Measurements from ENCODE around the gene TMEM163. TPM values are rescaled to one million over a fixed set of nuclear protein-coding genes. Genes with fewer than 3 reads are reported as not detected.

TMEM163 gene
- total RNA-seq, 2 experiments from 2014 or later: 0.12 TPM; not detected in 1

DNA sequence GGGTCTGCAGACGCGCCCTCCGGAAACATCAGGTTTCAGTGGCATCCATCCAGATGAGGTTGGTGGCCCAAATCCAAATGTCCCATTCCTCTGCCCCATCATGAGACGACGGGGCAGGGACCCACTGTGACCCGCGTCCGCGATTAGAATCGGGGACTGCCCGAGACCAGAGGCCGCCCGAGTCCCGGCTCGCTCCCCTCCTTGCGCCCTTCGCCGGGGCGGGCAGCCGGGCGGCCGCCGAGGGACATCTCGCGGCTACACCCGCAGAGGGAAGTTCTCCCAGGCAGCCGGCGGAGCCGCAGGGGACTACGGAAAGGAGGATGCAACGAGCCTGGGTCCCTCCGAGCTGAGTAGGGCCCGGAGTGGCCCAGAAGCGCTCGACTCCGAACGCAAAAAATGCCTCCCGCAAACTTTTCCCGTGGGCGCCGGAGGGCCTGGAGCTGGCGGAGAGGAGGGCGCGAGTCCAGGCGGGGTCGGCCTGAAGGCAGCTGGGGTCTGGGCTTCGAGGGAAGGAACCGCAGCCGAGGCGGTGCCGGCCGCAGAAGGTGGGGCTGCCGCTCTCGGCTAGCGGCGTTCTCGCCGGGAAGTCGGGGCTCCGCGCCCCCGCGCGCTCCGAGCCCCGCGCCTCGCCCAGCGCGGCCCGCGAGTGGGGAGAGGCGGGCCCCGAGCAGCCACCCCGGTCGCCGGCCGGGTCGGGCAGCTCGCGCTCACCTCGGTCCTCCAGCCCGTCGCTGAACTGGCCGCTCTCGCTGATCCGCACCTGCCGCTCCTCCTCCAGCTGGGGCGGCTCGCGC lies 580 bp downstream of the TMEM163 start:
- ChIA-PET CTCF (interaction anchor here (1.5 kb wide), 1 partner anchor 267 kb away, joined by 3 read pairs; no protein-coding TSS in a partner anchor), POLR2A (no interaction called here)
- intact Hi-C loops (cut with micrococcal nuclease): no loop called here
- no peak for DNase-seq
- H3K36me3 Mint-ChIP-seq: no peaks in the 10 kb centered on the region
- H3K9me3 Mint-ChIP-seq: no peaks in the 10 kb centered on the region
- peak overlapping the region; percentile 63 for H3K4me3 Mint-ChIP-seq
- peaks cover 46% of the 10 kb centered on the region for H3K27me3 Mint-ChIP-seq
- H3K27ac Mint-ChIP-seq: no peak overlapping the region
- peaks cover 21% of the 10 kb centered on the region for H3K4me1 Mint-ChIP-seq (ENCODE audit: low read depth)

DNA sequence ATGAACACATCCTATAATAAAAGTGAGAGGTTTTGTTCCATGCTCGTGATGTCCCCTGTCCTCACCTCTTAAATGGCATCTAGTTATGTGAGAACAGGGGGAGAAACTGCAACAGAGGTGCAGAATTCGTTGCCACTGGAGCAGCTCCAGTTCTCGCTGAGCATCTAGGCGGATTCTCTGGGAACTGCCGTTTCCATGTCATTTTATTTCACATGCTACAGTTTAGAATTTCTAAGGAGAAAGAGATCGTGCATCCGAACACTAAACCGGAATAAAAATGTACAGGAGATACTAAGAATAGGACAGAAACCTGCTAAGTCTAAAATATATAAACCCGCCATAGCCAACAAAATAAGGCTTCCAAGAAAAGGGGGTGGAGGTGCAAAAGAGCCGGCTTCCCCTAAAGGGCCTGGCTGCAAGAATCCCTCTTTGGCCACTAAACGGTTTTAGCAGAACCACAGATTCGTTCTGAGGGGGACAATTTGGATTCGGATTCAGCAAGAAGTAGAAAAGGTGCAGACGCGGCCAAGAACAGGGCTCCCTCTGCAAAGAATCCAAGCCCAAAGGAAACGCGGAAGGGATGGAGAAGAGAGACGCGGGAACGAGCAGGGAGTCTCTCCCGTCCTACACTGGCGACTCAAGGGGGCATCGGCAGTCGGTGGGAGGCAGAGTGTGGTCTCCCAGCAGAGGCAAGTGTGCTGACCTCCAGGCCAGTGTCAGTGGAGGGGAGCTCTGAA lies 1.3 kb downstream of the TMEM163 start:
- no peaks in the 10 kb centered on the region for H3K9me3 Mint-ChIP-seq
- ChIA-PET POLR2A (no interaction called here), CTCF (interaction anchor here (1.5 kb wide), 1 partner anchor 266 kb away, joined by 3 read pairs; no protein-coding TSS in a partner anchor)
- H3K36me3 Mint-ChIP-seq: no peaks in the 10 kb centered on the region
- peaks cover 47% of the 10 kb centered on the region for H3K27me3 Mint-ChIP-seq
- H3K27ac Mint-ChIP-seq: no peak overlapping the region
- peaks cover 25% of the 10 kb centered on the region for H3K4me1 Mint-ChIP-seq (ENCODE audit: low read depth)
- peak overlapping the region; percentile 32 for H3K4me3 Mint-ChIP-seq
- no peak for DNase-seq
- intact Hi-C loops (cut with micrococcal nuclease): no loop called here

DNA sequence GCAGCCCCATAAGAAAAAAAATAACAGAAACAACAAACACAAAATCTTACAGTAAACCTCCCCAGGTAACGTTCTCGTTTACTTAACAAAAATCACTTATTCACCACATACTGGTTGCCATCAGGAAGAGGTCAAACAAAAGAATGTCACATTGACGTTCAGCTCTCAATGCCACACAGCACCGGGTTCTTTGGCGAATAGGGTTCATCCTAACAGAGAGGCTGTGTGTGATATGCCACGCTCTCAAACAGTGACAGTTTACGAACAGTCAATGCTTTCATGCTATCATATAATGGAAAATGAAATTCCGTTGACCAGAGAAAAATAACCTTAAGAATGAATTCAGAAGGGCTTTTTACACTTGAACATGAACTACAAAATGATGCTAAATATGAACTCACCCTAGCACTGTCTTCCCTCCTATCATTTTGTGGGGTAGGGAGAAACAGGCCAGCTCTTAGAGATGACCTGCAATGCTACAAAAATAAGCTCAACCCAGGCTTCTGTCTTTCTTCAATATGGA lies 2.0 kb downstream of the TMEM163 start:
- H3K4me1 Mint-ChIP-seq (ENCODE audit: low read depth): peaks cover 25% of the 10 kb centered on the region
- ChIA-PET POLR2A (no interaction called here), CTCF (interaction anchor here (0.7 kb wide), 1 partner anchor 266 kb away, joined by 3 read pairs; no protein-coding TSS in a partner anchor)
- no peaks in the 10 kb centered on the region for H3K36me3 Mint-ChIP-seq
- no peak overlapping the region for H3K4me3 Mint-ChIP-seq
- intact Hi-C loops (cut with micrococcal nuclease): no loop called here
- no peak overlapping the region for H3K27ac Mint-ChIP-seq
- H3K9me3 Mint-ChIP-seq: no peaks in the 10 kb centered on the region
- DNase-seq: no peak
- peaks cover 48% of the 10 kb centered on the region for H3K27me3 Mint-ChIP-seq

DNA sequence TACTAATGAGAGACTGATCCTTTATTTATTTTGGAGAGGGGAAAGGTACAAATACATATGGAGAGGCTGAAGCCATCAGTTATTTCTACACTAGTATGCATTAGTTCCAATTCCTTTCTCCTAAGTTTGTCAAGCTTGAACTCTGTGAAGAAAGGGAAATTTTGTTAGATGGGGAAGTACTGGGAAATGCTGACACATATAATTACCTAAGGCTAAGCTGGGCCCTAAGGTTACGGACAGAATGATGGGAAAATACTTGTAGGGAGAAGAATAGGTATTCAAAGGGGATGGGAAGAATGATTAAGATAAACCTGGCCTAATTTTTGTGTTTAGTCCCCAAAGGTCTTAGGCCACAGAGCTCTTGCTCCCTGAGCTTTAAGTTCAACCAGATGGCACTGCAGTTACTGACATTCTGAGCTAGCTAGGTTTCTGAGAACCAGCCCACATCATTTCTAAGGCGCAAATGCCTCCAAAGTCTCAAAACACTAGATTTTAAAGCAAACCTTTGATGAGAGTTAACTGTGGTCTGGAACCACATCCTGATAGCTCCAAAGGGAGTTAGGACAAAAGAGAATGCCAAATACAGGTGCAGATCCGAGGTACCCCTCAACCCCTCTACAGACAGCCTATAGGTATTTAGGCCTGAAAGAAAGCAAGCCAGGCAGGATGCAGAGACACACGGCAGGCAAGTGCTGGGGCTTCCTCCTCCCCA lies 2.7 kb downstream of the TMEM163 start:
- Mint-ChIP-seq H3K4me1 (ENCODE audit: low read depth) (peaks cover 25% of the 10 kb centered on the region), H3K9me3 (no peaks in the 10 kb centered on the region), H3K4me3 (no peak overlapping the region), H3K36me3 (no peaks in the 10 kb centered on the region), H3K27me3 (peaks cover 44% of the 10 kb centered on the region), H3K27ac (no peak overlapping the region)
- POLR2A ChIA-PET: no interaction called here
- DNase-seq: no peak
- intact Hi-C loops (cut with micrococcal nuclease): loop anchor here (2.0 kb wide), 1 partner anchor 47 kb away; no protein-coding TSS in a partner anchor
- CTCF ChIA-PET: interaction anchor here (0.7 kb wide), 1 partner anchor 265 kb away, joined by 3 read pairs; no protein-coding TSS in a partner anchor

DNA sequence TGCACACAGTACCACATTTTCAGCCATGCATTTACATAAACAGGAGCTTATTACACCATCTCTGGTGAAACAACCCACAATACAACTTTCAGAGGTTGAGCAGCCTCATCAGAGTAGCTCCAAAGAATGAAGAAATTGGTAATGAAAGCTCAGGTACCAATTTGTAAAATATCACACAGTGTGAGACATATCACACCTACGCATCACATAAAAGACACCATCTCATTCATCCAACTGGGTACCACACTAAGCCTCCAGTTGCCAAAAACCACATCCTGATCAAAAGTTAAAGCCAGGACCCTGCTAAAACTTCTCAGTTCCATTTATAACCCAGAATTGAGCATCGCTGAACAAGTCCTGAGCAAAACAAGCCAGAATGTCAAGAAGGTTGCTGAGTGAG lies 4.6 kb downstream of the TMEM163 start:
- Mint-ChIP-seq H3K27me3 (peaks cover 30% of the 10 kb centered on the region), H3K4me3 (no peak overlapping the region), H3K4me1 (ENCODE audit: low read depth) (peaks cover 23% of the 10 kb centered on the region), H3K9me3 (no peaks in the 10 kb centered on the region), H3K27ac (no peak overlapping the region), H3K36me3 (no peaks in the 10 kb centered on the region)
- intact Hi-C loops (cut with micrococcal nuclease): loop anchor here (1.0 to 2.0 kb wide), 3 partner anchors 31 to 204 kb away; partner anchors contain the start of gene CCNT2
- DNase-seq: no peak
- ChIA-PET CTCF (interaction anchor here (1.2 to 1.4 kb wide), 3 partner anchors 33 to 45 kb away, joined by 3 to 4 read pairs (median 3); no protein-coding TSS in a partner anchor), POLR2A (interaction anchor here (0.9 to 1.0 kb wide), 2 partner anchors 45 to 49 kb away, joined by 3 read pairs; no protein-coding TSS in a partner anchor)

DNA sequence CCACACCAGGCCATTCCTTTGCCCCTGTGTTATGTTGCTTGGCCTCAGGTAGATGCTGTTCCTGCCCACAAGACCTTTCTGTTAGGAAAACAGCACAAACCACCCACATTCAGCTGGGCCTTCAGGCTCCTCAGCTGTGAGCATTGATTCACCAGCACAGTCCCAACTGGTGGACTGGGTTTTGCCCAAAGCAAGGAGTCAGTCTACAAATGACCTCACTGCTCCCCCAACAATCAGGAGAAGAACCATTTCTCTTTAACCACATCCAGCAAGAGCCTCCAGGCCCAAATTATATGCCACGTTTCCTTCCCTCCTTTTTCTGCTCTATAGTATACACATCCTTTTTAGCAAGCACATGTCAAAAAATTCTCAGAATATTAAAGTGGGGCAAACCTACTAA lies 5.2 kb downstream of the TMEM163 start:
- Mint-ChIP-seq H3K4me1 (ENCODE audit: low read depth) (peaks cover 23% of the 10 kb centered on the region), H3K36me3 (no peaks in the 10 kb centered on the region), H3K4me3 (no peak overlapping the region), H3K27me3 (peaks cover 33% of the 10 kb centered on the region), H3K27ac (no peak overlapping the region), H3K9me3 (no peaks in the 10 kb centered on the region)
- DNase-seq: no peak
- intact Hi-C loops (cut with micrococcal nuclease): loop anchor here (1.0 to 2.0 kb wide), 3 partner anchors 30 to 205 kb away; partner anchors contain the start of gene CCNT2
- POLR2A ChIA-PET: interaction anchor here (1.0 kb wide), 1 partner anchor 45 kb away, joined by 3 read pairs; no protein-coding TSS in a partner anchor
- CTCF ChIA-PET: interaction anchor here (0.6 to 1.4 kb wide), 5 partner anchors 33 to 1443 kb away, joined by 3 to 4 read pairs (median 3); no protein-coding TSS in a partner anchor

DNA sequence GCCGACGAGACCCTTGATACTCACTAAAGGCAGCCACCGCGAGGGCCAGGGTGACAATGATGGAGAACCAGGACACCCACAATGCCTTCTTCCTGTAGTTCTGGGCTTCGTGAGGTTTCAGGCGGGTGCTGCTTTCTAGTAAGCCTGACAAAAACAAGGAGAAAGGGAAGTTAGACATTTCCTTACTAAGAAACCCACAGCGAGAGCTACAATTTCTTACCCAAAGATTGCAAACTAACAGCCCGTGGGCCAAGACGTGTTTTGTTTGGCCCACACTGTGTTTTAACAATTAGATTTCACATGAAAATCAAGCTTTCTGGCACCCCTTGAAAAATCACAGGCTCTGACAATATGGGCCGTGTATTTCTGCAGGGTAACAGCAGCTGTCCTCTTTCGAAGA lies 5.6 kb downstream of the TMEM163 start:
- ChIA-PET CTCF (interaction anchor here (0.6 to 1.3 kb wide), 3 partner anchors 42 to 1444 kb away, joined by 3 to 4 read pairs (median 4); no protein-coding TSS in a partner anchor), POLR2A (no interaction called here)
- Mint-ChIP-seq H3K27ac (no peak overlapping the region), H3K9me3 (no peaks in the 10 kb centered on the region), H3K27me3 (peaks cover 33% of the 10 kb centered on the region), H3K36me3 (no peaks in the 10 kb centered on the region), H3K4me1 (ENCODE audit: low read depth) (peaks cover 23% of the 10 kb centered on the region), H3K4me3 (no peak overlapping the region)
- no peak for DNase-seq
- intact Hi-C loops (cut with micrococcal nuclease): no loop called here

DNA sequence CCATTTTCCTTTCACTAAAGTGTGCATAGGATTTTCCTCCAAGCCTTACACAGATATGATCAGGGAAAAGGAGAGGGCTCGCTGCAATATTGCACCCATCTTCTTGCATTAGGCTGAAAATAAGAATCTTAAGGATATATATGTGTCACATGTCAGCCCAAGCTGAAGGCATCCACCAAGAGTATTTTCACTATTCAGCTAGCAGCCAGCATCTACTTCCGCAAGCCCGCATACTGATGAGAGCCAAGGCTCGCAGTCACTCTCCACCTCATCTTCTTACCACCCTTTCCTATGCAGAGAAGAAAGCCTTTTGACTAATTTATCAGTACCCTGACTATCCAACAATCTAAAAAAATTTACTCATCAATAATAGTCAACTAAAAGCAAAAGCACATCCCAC lies 6.1 kb downstream of the TMEM163 start:
- ChIA-PET POLR2A (interaction anchor here (0.6 kb wide), 1 partner anchor 174 kb away, joined by 3 read pairs; no protein-coding TSS in a partner anchor), CTCF (interaction anchor here (0.6 kb wide), 1 partner anchor 1444 kb away, joined by 4 read pairs; no protein-coding TSS in a partner anchor)
- peaks cover 34% of the 10 kb centered on the region for H3K27me3 Mint-ChIP-seq
- DNase-seq: no peak
- H3K36me3 Mint-ChIP-seq: no peaks in the 10 kb centered on the region
- no peak overlapping the region for H3K27ac Mint-ChIP-seq
- no peaks in the 10 kb centered on the region for H3K9me3 Mint-ChIP-seq
- intact Hi-C loops (cut with micrococcal nuclease): no loop called here
- no peak overlapping the region for H3K4me3 Mint-ChIP-seq
- H3K4me1 Mint-ChIP-seq (ENCODE audit: low read depth): peaks cover 22% of the 10 kb centered on the region

DNA sequence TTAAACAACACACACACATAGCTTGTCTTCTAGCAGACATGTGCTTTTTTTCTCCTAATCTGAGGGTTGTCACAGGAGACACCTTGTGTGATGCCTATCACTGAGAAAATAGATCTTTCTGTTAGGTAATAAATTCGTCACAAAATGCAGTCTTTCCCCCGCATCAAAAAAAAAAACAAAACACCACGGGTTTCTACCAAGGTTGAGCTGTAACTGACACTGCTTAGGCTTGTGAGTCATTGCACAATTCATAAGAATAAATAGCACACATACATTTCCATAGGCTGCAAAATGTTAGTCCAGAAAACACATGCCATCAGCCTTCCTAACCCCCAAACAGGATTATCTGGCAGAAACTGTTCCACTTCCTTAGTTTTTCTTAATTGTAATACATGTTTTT lies 6.5 kb downstream of the TMEM163 start:
- ChIA-PET POLR2A (interaction anchor here (0.6 kb wide), 1 partner anchor 175 kb away, joined by 3 read pairs; no protein-coding TSS in a partner anchor), CTCF (interaction anchor here (0.7 kb wide), 1 partner anchor 568 kb away, joined by 3 read pairs; no protein-coding TSS in a partner anchor)
- no peak for DNase-seq
- H3K4me3 Mint-ChIP-seq: no peak overlapping the region
- H3K27me3 Mint-ChIP-seq: peaks cover 34% of the 10 kb centered on the region
- intact Hi-C loops (cut with micrococcal nuclease): no loop called here
- H3K27ac Mint-ChIP-seq: no peak overlapping the region
- no peaks in the 10 kb centered on the region for H3K36me3 Mint-ChIP-seq
- H3K4me1 Mint-ChIP-seq (ENCODE audit: low read depth): peaks cover 20% of the 10 kb centered on the region
- no peaks in the 10 kb centered on the region for H3K9me3 Mint-ChIP-seq

DNA sequence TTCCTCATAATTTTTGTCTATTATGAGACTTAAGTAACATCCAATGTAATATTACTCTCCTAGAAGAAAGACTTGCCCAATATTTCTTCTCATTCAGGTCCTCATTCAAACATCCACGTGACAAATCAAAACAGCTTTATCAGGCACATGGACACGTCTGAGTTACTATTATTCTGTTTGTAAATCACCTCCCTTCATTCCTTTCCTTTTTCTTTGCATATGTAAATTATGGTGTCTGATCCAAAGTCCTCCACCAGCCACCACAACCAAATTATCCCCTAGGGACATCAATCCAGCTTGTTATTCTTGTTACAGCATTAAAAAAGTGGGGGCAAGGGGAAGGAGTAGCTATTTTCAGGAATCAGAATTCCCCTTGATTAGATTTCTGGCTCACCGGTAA lies 7.1 kb downstream of the TMEM163 start:
- H3K27ac Mint-ChIP-seq: no peak overlapping the region
- intact Hi-C loops (cut with micrococcal nuclease): no loop called here
- no peaks in the 10 kb centered on the region for H3K9me3 Mint-ChIP-seq
- ChIA-PET POLR2A (interaction anchor here (0.5 kb wide), 1 partner anchor 12 kb away, joined by 3 read pairs; no protein-coding TSS in a partner anchor), CTCF (interaction anchor here (0.7 kb wide), 1 partner anchor 567 kb away, joined by 3 read pairs; no protein-coding TSS in a partner anchor)
- H3K4me3 Mint-ChIP-seq: no peak overlapping the region
- peaks cover 31% of the 10 kb centered on the region for H3K27me3 Mint-ChIP-seq
- peaks cover 25% of the 10 kb centered on the region for H3K4me1 Mint-ChIP-seq (ENCODE audit: low read depth)
- no peaks in the 10 kb centered on the region for H3K36me3 Mint-ChIP-seq
- no peak for DNase-seq

DNA sequence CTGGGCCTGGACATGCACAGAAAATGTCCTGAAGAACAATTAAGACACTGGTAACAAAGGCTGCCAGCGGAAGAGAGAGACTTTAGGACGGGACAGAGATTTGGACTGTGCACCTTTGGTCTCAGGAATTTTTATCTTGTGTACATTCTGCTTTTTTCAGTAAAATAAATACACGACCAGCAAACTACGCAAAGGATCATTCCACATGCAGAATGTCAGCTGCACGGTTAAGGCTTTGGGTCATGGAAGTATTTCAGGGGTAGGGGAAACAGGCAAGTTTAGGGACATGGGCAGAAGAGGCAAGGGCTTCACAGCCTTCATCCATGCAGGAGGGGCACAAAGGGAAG lies 11.5 kb downstream of the TMEM163 start:
- Mint-ChIP-seq H3K4me3 (no peak overlapping the region), H3K27me3 (peaks cover 47% of the 10 kb centered on the region), H3K4me1 (ENCODE audit: low read depth) (peaks cover 14% of the 10 kb centered on the region), H3K36me3 (no peaks in the 10 kb centered on the region), H3K9me3 (no peaks in the 10 kb centered on the region), H3K27ac (no peak overlapping the region)
- intact Hi-C loops (cut with micrococcal nuclease): loop anchor here (10.0 kb wide), 1 partner anchor 253 kb away; no protein-coding TSS in a partner anchor
- POLR2A ChIA-PET: no interaction called here
- CTCF ChIA-PET: no interaction called here
- DNase-seq: no peak
